HEK293 (cell line): ENCODE measurements around the gene LEMD1.
A peak's percentile ranks its signal among the peaks of the same experiment; 100 is the strongest.

Source experiments
- GLIS2 ChIP-seq: fragments of 450-650 bp; formaldehyde crosslinking; IDR thresholded peaks from 2 replicates; pipeline ENCODE4 v1.5.1; 2016; ENCODE audit warnings: missing biosample characterization, missing genetic modification characterization
- IKZF3 ChIP-seq: fragments of 450-650 bp; IDR thresholded peaks from 2 replicates; pipeline ENCODE4 v1.5.0; 2018; ENCODE audit warnings: missing biosample characterization, mild to moderate bottlenecking, missing genetic modification characterization, moderate library complexity
- KLF7 ChIP-seq: fragments of 450-650 bp; formaldehyde crosslinking; IDR thresholded peaks from 2 replicates; pipeline ENCODE4 v1.5.1; 2016; ENCODE audit warnings: missing biosample characterization, missing genetic modification characterization, borderline replicate concordance
- MZF1 ChIP-seq: fragments of 450-650 bp; formaldehyde crosslinking; IDR thresholded peaks from 2 replicates; pipeline ENCODE4 v1.5.1; 2017; ENCODE audit warnings: missing biosample characterization, missing genetic modification characterization, borderline replicate concordance
- OSR2 ChIP-seq: fragments of 450-650 bp; formaldehyde crosslinking; IDR thresholded peaks from 2 replicates; pipeline ENCODE4 v1.5.1; 2016; ENCODE audit warnings: missing biosample characterization, missing genetic modification characterization
- SP2 ChIP-seq: fragments of 450-650 bp; formaldehyde crosslinking; IDR thresholded peaks from 2 replicates; pipeline ENCODE4 v1.5.1; 2016; ENCODE audit warnings: missing biosample characterization, missing genetic modification characterization
- SP3 ChIP-seq: fragments of 450-650 bp; formaldehyde crosslinking; IDR thresholded peaks from 2 replicates; pipeline ENCODE4 v1.5.1; 2016; ENCODE audit warnings: missing biosample characterization, missing genetic modification characterization
- SP7 ChIP-seq: fragments of 450-650 bp; formaldehyde crosslinking; IDR thresholded peaks from 2 replicates; pipeline ENCODE4 v1.5.1; 2016; ENCODE audit warnings: missing biosample characterization, missing genetic modification characterization
- TRIM28 ChIP-seq: IDR thresholded peaks from 2 replicates; pipeline ENCODE4 v1.6.1; 2011; ENCODE audit warnings: low read length, control low read depth, borderline replicate concordance
- ZBTB17 ChIP-seq: fragments of 450-650 bp; formaldehyde crosslinking; IDR thresholded peaks from 2 replicates; pipeline ENCODE4 v1.5.1; 2016; ENCODE audit warnings: missing biosample characterization, missing genetic modification characterization
- ZFP37 ChIP-seq: fragments of 450-650 bp; formaldehyde crosslinking; IDR thresholded peaks from 2 replicates; pipeline ENCODE4 v1.5.1; 2016; ENCODE audit warnings: missing biosample characterization, missing genetic modification characterization
- ZIC2 ChIP-seq: fragments of 450-650 bp; formaldehyde crosslinking; IDR thresholded peaks from 2 replicates; pipeline ENCODE4 v1.5.1; 2016; ENCODE audit warnings: missing biosample characterization, missing genetic modification characterization
- ZNF114 ChIP-seq: fragments of 450-650 bp; formaldehyde crosslinking; IDR thresholded peaks from 2 replicates; pipeline ENCODE4 v1.5.0; 2017; ENCODE audit warnings: missing biosample characterization, missing genetic modification characterization
- ZNF138 ChIP-seq: fragments of 450-650 bp; formaldehyde crosslinking; IDR thresholded peaks from 2 replicates; pipeline ENCODE4 v1.5.1; 2016; ENCODE audit warnings: missing biosample characterization, missing genetic modification characterization, borderline replicate concordance
- ZNF155 ChIP-seq: fragments of 450-650 bp; formaldehyde crosslinking; IDR thresholded peaks from 2 replicates; pipeline ENCODE4 v1.5.1; 2016; ENCODE audit warnings: missing biosample characterization, missing genetic modification characterization
- ZNF16 ChIP-seq: fragments of 450-650 bp; formaldehyde crosslinking; IDR thresholded peaks from 2 replicates; pipeline ENCODE4 v1.5.1; 2016; ENCODE audit warnings: low read depth, missing biosample characterization, missing genetic modification characterization
- ZNF2 ChIP-seq: fragments of 450-650 bp; formaldehyde crosslinking; IDR thresholded peaks from 2 replicates; pipeline ENCODE4 v1.5.1; 2016; ENCODE audit warnings: missing biosample characterization, missing genetic modification characterization
- ZNF24 ChIP-seq: fragments of 450-650 bp; formaldehyde crosslinking; IDR thresholded peaks from 2 replicates; pipeline ENCODE4 v1.5.1; 2016; ENCODE audit warnings: missing biosample characterization, missing genetic modification characterization
- ZNF302 ChIP-seq: fragments of 450-650 bp; formaldehyde crosslinking; IDR thresholded peaks from 2 replicates; pipeline ENCODE4 v1.5.1; 2016; ENCODE audit warnings: missing biosample characterization, missing genetic modification characterization, low read depth
- ZNF366 ChIP-seq: fragments of 450-650 bp; formaldehyde crosslinking; conservative IDR thresholded peaks from 2 replicates; pipeline ENCODE4 v1.5.1; 2016; ENCODE audit warnings: missing biosample characterization, missing genetic modification characterization
- ZNF416 ChIP-seq: fragments of 450-650 bp; formaldehyde crosslinking; IDR thresholded peaks from 2 replicates; pipeline ENCODE4 v1.5.1; 2016; ENCODE audit warnings: missing biosample characterization, missing genetic modification characterization
- ZNF423 ChIP-seq: fragments of 450-650 bp; formaldehyde crosslinking; IDR thresholded peaks from 2 replicates; pipeline ENCODE4 v1.5.1; 2016; ENCODE audit warnings: missing biosample characterization, missing genetic modification characterization
- ZNF433 ChIP-seq: fragments of 450-650 bp; formaldehyde crosslinking; IDR thresholded peaks from 2 replicates; pipeline ENCODE4 v1.5.1; 2016; ENCODE audit warnings: missing biosample characterization, missing genetic modification characterization, low read depth
- ZNF501 ChIP-seq: fragments of 450-650 bp; formaldehyde crosslinking; IDR thresholded peaks from 2 replicates; pipeline ENCODE4 v1.5.1; 2016; ENCODE audit warnings: missing biosample characterization, missing genetic modification characterization
- ZNF529 ChIP-seq: fragments of 450-650 bp; formaldehyde crosslinking; IDR thresholded peaks from 2 replicates; pipeline ENCODE4 v1.5.1; 2017; ENCODE audit warnings: missing genetic modification characterization, missing biosample characterization; ENCODE audit not compliant: insufficient replicate concordance
- ZNF555 ChIP-seq: fragments of 450-650 bp; formaldehyde crosslinking; conservative IDR thresholded peaks from 2 replicates; pipeline ENCODE4 v1.5.1; 2017; ENCODE audit warnings: missing biosample characterization, mild to moderate bottlenecking, missing genetic modification characterization, inconsistent platforms
- ZNF791 ChIP-seq: fragments of 450-650 bp; formaldehyde crosslinking; IDR thresholded peaks from 2 replicates; pipeline ENCODE4 v1.5.1; 2016; ENCODE audit warnings: missing biosample characterization, missing genetic modification characterization
- ZNF843 ChIP-seq: fragments of 450-650 bp; formaldehyde crosslinking; IDR thresholded peaks from 2 replicates; pipeline ENCODE4 v1.5.1; 2016; ENCODE audit warnings: missing biosample characterization, missing genetic modification characterization
- ZSCAN23 ChIP-seq: fragments of 450-650 bp; formaldehyde crosslinking; IDR thresholded peaks from 2 replicates; pipeline ENCODE4 v1.5.1; 2016; ENCODE audit warnings: missing biosample characterization, missing genetic modification characterization
- TF ChIP-seq, protein P1 (sequence below): fragments of 450-650 bp; formaldehyde crosslinking; IDR thresholded peaks from 2 replicates; pipeline ENCODE4 v1.5.1; 2016; ENCODE audit warnings: missing biosample characterization, missing genetic modification characterization
- TF ChIP-seq, protein P2 (sequence below): fragments of 450-650 bp; formaldehyde crosslinking; IDR thresholded peaks from 2 replicates; pipeline ENCODE4 v1.5.1; 2016; ENCODE audit warnings: missing biosample characterization, missing genetic modification characterization
- TF ChIP-seq, protein P3 (sequence below): fragments of 450-650 bp; formaldehyde crosslinking; IDR thresholded peaks from 2 replicates; pipeline ENCODE4 v1.5.1; 2016; ENCODE audit warnings: missing biosample characterization, missing genetic modification characterization
- TF ChIP-seq, protein P4 (sequence below): fragments of 450-650 bp; formaldehyde crosslinking; IDR thresholded peaks from 2 replicates; pipeline ENCODE4 v1.5.1; 2016; ENCODE audit warnings: missing biosample characterization, missing genetic modification characterization

LEMD1 gene

DNA sequence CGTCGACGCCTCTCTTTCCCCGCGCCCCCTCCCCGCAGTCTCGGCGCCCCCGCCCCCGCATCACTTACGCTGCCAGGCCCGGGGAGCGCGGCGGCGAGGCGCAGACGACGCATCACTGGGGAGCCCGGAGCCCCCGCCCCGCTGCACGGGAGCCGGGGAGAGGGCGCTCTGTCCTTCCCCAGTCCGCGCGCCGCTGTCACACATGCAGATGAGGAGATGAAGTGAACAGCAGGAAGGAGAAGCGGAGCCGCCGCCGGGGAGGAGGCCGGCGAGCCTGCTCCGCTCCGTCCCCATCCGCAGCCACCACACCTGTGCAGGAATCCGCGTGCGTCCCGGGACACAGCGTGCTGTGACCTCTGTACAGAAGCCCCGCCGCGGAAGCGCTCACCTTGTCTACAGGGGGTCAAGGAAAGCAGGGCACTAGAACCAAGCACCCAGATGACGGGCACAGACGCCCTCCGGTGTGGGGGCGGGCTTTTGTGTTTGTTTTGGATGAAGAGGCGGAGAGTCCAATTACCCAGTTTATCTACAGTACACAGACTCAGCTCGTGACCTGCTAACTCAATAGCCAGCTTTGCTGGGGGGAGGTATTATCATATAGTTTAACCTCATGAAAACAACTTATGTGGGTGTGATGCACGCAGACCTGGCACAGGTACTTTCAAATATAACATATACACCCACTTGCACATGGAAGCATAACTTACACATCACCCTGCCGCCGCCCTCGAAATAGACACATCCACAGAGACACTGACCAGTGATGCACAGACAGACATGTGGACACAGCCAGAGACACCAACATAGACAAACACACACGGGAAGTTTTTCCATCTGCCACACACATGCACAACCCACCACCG, 77.6 kb downstream of the LEMD1 start (continued):
- TF ChIP-seq OSR2 (tag by site-specific recombination), result no peak; the same call in none of the 2 replicates
- TF ChIP-seq ZNF529 (tag by site-specific recombination), result no peak
- no peak for TF ChIP-seq ZSCAN23 (tag by site-specific recombination)
- peak; percentile 77; the same call in 1 of the 2 replicates for TF ChIP-seq ZFP37 (tag by site-specific recombination)
- peak; percentile 67 for TF ChIP-seq ZNF366
- TF ChIP-seq SP3, result 0 out of 2 replicates have a peak, but pooled peaks have one; percentile 29
- TF ChIP-seq IKZF3 (tag by site-specific recombination), result no peak
- TF ChIP-seq MZF1 (tag by site-specific recombination), result 0 out of 2 replicates have a peak, but pooled peaks have one; percentile 18
- no peak for TF ChIP-seq SP2 (tag by site-specific recombination)
- TF ChIP-seq ZNF302 (tag by site-specific recombination), result no peak
- TF ChIP-seq TRIM28, result peak; percentile 25; the same call in 1 of the 2 replicates
- TF ChIP-seq ZNF416 (tag by site-specific recombination), result no peak
- TF ChIP-seq, protein P1, sequence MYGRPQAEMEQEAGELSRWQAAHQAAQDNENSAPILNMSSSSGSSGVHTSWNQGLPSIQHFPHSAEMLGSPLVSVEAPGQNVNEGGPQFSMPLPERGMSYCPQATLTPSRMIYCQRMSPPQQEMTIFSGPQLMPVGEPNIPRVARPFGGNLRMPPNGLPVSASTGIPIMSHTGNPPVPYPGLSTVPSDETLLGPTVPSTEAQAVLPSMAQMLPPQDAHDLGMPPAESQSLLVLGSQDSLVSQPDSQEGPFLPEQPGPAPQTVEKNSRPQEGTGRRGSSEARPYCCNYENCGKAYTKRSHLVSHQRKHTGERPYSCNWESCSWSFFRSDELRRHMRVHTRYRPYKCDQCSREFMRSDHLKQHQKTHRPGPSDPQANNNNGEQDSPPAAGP, result 0 out of 2 replicates have a peak, but pooled peaks have one; percentile 34
- TF ChIP-seq, protein P2, sequence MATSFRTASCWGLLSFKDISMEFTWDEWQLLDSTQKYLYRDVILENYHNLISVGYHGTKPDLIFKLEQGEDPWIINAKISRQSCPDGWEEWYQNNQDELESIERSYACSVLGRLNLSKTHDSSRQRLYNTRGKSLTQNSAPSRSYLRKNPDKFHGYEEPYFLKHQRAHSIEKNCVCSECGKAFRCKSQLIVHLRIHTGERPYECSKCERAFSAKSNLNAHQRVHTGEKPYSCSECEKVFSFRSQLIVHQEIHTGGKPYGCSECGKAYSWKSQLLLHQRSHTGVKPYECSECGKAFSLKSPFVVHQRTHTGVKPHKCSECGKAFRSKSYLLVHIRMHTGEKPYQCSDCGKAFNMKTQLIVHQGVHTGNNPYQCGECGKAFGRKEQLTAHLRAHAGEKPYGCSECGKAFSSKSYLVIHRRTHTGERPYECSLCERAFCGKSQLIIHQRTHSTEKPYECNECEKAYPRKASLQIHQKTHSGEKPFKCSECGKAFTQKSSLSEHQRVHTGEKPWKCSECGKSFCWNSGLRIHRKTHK, result no peak
- TF ChIP-seq, protein P3, sequence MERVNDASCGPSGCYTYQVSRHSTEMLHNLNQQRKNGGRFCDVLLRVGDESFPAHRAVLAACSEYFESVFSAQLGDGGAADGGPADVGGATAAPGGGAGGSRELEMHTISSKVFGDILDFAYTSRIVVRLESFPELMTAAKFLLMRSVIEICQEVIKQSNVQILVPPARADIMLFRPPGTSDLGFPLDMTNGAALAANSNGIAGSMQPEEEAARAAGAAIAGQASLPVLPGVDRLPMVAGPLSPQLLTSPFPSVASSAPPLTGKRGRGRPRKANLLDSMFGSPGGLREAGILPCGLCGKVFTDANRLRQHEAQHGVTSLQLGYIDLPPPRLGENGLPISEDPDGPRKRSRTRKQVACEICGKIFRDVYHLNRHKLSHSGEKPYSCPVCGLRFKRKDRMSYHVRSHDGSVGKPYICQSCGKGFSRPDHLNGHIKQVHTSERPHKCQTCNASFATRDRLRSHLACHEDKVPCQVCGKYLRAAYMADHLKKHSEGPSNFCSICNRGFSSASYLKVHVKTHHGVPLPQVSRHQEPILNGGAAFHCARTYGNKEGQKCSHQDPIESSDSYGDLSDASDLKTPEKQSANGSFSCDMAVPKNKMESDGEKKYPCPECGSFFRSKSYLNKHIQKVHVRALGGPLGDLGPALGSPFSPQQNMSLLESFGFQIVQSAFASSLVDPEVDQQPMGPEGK (tag by site-specific recombination), result peak; percentile 85
- peak; percentile 63; the same call in 1 of the 2 replicates for TF ChIP-seq ZNF843
- TF ChIP-seq SP7, result peak; percentile 76; the same call in 1 of the 2 replicates
- peak; percentile 54 for TF ChIP-seq ZNF2
- no peak for TF ChIP-seq ZNF433 (tag by site-specific recombination)
- peak; percentile 70 for TF ChIP-seq ZNF501 (tag by site-specific recombination)
- TF ChIP-seq ZNF791 (tag by site-specific recombination), result no peak
- TF ChIP-seq ZNF155 (tag by site-specific recombination), result no peak
- TF ChIP-seq ZNF138 (tag by site-specific recombination), result no peak
- TF ChIP-seq ZNF423 (tag by site-specific recombination), result 0 out of 2 replicates have a peak, but pooled peaks have one; percentile 55
- TF ChIP-seq ZIC2 (tag by site-specific recombination), result peak; percentile 97
- no peak for TF ChIP-seq ZNF16
- no peak for TF ChIP-seq ZNF114
- peak; percentile 39 for TF ChIP-seq ZNF24 (tag by site-specific recombination)
- TF ChIP-seq, protein P4, sequence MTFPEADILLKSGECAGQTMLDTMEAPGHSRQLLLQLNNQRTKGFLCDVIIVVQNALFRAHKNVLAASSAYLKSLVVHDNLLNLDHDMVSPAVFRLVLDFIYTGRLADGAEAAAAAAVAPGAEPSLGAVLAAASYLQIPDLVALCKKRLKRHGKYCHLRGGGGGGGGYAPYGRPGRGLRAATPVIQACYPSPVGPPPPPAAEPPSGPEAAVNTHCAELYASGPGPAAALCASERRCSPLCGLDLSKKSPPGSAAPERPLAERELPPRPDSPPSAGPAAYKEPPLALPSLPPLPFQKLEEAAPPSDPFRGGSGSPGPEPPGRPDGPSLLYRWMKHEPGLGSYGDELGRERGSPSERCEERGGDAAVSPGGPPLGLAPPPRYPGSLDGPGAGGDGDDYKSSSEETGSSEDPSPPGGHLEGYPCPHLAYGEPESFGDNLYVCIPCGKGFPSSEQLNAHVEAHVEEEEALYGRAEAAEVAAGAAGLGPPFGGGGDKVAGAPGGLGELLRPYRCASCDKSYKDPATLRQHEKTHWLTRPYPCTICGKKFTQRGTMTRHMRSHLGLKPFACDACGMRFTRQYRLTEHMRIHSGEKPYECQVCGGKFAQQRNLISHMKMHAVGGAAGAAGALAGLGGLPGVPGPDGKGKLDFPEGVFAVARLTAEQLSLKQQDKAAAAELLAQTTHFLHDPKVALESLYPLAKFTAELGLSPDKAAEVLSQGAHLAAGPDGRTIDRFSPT, result peak; percentile 58; the same call in 1 of the 2 replicates
- TF ChIP-seq GLIS2, result peak; percentile 71
- no peak for TF ChIP-seq KLF7 (tag by site-specific recombination)
- TF ChIP-seq ZBTB17 (tag by site-specific recombination), result peak; percentile 87
- no peak for TF ChIP-seq ZNF555
